ENCODE data around the gene IPPK.
"Not testable (repeated sequence)": the region's sequence is repeated elsewhere in the genome, so short reads cannot be mapped to it uniquely, and the experiment has no call there.

Gene IPPK

DNA sequence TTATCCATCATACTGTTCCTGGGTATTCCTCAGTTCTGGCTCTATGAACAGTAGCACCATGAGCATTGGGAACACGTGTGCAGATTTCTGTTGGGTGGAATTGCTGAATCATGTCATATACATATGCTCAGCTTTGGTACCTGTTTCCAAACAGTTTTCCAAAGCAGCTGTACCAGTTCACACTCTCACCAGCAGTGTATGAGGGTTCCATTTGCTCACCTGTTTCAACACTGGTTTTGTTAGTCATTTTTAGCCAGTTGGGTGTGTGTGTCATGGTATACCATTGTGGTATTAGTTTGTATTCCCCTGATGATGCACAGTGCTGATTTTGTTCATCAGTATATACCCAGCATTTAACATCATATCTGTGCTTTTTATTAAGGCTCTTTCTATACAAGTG, 77.4 kb downstream of the IPPK start:
- DNase-seq, result no peak

DNA sequence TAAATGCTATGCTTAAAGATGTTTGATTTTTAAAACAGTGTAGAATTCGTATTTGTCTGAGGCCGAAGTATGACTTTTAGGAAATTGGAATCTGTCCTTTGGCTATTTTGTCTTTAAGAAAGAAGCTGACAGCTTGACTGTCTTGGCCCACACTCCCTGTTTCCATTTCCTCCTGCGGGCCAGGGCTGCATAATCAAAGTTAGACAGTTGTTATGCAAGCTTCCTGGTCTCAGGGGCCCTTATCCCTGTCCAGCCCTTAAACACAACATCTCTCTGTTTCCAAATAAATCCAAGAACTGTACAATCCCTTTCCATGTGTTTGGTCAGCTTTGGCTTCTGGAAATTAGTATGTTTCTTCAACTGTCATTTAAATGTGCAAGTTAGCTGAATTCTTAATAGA, 79.6 kb downstream of the IPPK start:
- DNase-seq, result no peak

DNA sequence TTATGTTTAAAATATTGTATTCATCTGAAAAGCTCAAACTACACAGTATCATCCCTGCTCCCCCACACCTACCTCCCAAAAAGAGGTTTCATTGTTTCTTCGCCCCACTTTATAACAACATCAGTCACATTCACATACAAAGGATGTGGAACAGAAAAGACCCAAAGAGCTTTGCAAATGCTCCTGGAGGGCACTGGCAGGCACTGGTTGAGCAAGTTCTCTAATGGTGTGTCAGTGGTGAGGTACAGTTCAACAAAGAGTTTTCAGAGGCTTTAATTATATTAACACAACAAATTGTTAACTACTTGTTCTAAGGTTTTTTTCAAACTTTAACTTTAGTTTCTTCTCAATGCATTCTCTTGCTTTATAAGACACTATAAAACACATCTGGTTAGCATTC, 80.0 kb downstream of the IPPK start:
- DNase-seq, result no peak

DNA sequence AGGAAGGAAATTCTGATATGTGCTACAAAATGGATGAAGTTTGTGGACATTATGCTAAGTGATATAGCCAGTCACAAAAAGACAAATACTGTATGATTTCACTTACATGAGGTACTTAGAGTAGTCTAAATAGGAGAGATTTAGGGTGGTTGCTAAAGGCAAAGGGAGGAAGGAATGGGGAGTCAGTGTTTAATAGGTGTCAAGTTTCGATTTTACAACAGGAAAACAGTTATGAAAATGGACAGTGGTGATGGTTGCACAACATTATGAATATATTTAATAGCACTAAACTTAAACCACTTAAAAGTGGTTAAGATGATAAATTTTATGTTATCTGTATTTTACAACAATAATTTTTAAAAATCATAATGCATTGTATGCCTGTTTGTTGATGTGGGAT, 93.8 kb downstream of the IPPK start:
- no peak for DNase-seq

DNA sequence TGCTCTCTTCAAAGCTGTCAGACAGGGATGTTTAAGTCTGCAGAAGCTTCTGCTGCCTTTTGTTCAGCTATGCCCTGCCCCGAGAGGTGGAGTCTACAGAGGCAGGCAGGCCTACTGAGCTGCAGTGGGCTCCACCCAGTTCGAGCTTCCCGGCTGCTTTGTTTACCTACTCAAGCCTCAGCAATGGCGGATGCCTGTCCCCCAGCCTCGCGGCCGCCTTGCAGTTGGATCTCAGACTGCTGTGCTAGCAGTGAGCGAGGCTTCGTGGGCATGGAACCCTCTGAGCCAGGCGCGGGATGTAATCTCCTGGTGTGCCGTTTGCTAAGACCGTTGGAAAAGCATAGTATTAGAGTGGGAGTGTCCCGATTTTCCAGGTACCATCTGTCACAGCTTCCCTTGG, 96.3 kb downstream of the IPPK start:
- DNase-seq, result not testable (repeated sequence)

DNA sequence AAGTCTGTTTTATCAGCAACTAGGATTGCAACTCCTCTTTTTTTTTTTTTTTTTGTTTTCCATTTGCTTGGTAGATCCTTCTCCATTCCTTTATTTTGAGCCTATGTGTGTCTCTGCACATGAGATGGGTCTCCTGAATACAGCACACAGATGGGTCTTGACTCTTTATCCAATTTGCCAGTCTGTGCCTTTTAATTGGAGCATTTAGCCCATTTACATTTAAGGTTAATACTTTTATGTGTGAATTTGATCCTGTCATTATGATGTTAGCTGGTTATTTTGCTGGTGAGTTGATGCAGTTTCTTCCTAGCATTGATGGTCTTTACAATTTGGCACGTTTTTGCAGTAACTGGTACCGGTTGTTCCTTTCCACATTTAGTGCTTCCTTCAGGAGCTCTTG, 98.1 kb downstream of the IPPK start:
- not testable (repeated sequence) for DNase-seq

DNA sequence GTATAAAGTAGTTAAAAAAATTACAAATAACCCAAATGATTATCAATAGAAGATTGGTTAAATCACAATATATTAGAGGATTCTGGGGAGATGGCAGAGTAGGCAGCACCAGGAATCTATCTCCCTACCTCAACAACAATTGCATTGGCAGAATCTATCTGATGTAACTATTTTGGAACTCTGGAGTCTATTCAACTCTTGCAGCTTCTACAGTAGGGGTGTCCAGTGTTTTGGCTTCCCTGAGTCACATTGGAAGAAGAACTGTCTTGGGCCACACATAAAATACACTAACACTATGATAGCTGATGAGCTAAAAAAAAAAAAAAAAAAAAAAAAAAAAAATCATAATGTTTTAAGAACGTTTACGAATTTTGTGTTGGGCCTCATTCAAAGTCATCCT, 104.9 kb downstream of the IPPK start:
- DNase-seq, result no peak

DNA sequence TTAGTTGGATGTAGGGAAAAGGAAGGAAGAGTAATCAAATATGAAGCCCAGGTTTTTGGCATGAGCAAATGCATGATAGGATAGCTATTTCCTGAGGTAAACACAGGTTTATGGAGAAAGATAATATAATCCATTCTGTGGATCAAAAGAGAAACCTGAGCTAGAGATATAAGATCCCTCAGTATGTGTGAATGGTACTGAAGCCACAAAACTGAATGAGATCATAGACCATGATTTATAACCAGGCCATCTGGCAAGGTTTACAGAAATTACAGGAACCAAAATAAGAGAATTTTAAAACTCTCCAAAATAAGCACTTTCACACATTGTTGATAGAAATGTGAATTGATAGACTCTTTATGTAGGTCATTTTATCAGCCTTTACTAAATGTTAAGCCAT, 105.4 kb downstream of the IPPK start:
- DNase-seq, result no peak
